Lung (tissue), 12 donors: ENCODE results near the gene AMZ1. TPM values are rescaled to one million over a fixed set of nuclear protein-coding genes. Genes with fewer than 3 reads are reported as not detected.

Experiments used
- ATAC-seq: fragments of 200-7000 bp; cut with Tn5 transposase; one replicate; pipeline ENCODE4 v1.9.1; 2020; ENCODE audit warnings: moderate number of reproducible peaks; ENCODE audit not compliant: insufficient read depth, low FRiP score
- DNase-seq, 3 donors: peaks; one replicate each; pipeline ENCODE4 v3.0.0-alpha.2; 2013 to 2017
- H3K27ac ChIP-seq, 2 donors: one replicate each; pipeline ENCODE4 v1.5.1; 2013; ENCODE audit warnings: mild to moderate bottlenecking in 2 of 2, moderate library complexity in 2 of 2, control low read depth in 1 of 2, inconsistent platforms in 1 of 2, low read depth in 1 of 2, low read length in 1 of 2
- H3K27me3 ChIP-seq, 3 donors: one replicate each; pipeline ENCODE4 v1.5.1; 2013; ENCODE audit warnings: low read length in 2 of 3; ENCODE audit not compliant: control insufficient read depth in 3 of 3, insufficient read depth in 3 of 3
- H3K36me3 ChIP-seq, 4 donors: one replicate each; pipeline ENCODE4 v1.5.1; 2013; ENCODE audit warnings: low read length in 4 of 4, mild to moderate bottlenecking in 1 of 4, moderate library complexity in 1 of 4; ENCODE audit not compliant: control insufficient read depth in 4 of 4, insufficient read depth in 4 of 4
- H3K4me1 ChIP-seq, 5 donors: one replicate each; pipeline ENCODE4 v1.5.1; 2013; ENCODE audit warnings: low read length in 5 of 5, mild to moderate bottlenecking in 2 of 5, moderate library complexity in 1 of 5; ENCODE audit not compliant: control insufficient read depth in 5 of 5, insufficient read depth in 5 of 5
- H3K4me3 ChIP-seq: one replicate; pipeline ENCODE4 v1.5.1; 2013; ENCODE audit warnings: mild to moderate bottlenecking, control low read depth, moderate library complexity
- H3K9ac ChIP-seq, 2 donors: one replicate each; pipeline ENCODE4 v1.5.1; 2013; ENCODE audit warnings: low read length in 2 of 2, control low read depth in 1 of 2; ENCODE audit not compliant: insufficient read depth in 1 of 2
- H3K9me3 ChIP-seq, 4 donors: one replicate each; pipeline ENCODE4 v1.5.1; 2013; ENCODE audit warnings: low read length in 3 of 4, mild to moderate bottlenecking in 1 of 4, moderate library complexity in 1 of 4; ENCODE audit not compliant: control insufficient read depth in 4 of 4, insufficient read depth in 3 of 4
- CTCF ChIP-seq: IDR thresholded peaks from 2 replicates; pipeline ENCODE4 v1.5.1; 2012; ENCODE audit warnings: mild to moderate bottlenecking; ENCODE audit errors: control extremely low read depth, extremely low read depth
- WGBS, 2 donors: extraction: QIAGEN DNeasy Blood & Tissue Kit; methylation state at CpG; one replicate each; pipeline ENCODE4 v1.1.7; 2013; 5-methylcytosine and 5-hydroxymethylcytosine counted together
- polyA plus RNA-seq, 2 donors: library from polyadenylated mRNA; stranded (reverse); fragments of 200-250 nt; gene quantifications; one replicate each; pipeline ENCODE4 v1.2.1, GENCODE V29; 2013
- total RNA-seq, 2 donors: library from RNA; depleted of rRNA in 1 of 2; stranded (reverse); fragments of >200 nt in 1 of 2; gene quantifications; one replicate each; pipeline ENCODE4 v1.2.1, GENCODE V29; 2014 to 2021
- donor health status: control.
- donor health status: control.
- donor health status: Bipolar disorder and iron deficiency.
- donor health status: healthy.
- donor health status: DM: yes; HTN: yes; CAD: no.

AMZ1 gene
- total and polyA plus RNA-seq, 4 donors = 0.13 to 8.3 (median 0.52) TPM

- 70 to 82% methylated on average over 12 of the region's 12 CpGs for WGBS, 2 donors
- Histone ChIP-seq H3K36me3 (no peaks in the 10 kb centered on the region), H3K27ac (no peak overlapping the region), H3K4me3 (no peak overlapping the region), H3K27me3 (peaks cover 0 to 5% (median 3%) of the 10 kb centered on the region in 3 donors), H3K4me1 (peaks cover 0 to 3% (median 0%) of the 10 kb centered on the region in 5 donors), H3K9ac (no peak overlapping the region), H3K9me3 (no peaks in the 10 kb centered on the region)
- peak; percentile 22 for ATAC-seq
- no peak for TF ChIP-seq CTCF
- peak in 2 of 3 donors; percentile 45 to 54 for DNase-seq
Measured at GRCh38 chr7:2701832-2702593, 14.0 kb downstream of the AMZ1 start.

- DNase-seq = no peak
Measured at GRCh38 chr7:2702594-2702957, 14.6 kb downstream of the AMZ1 start.

GRCh38 chr7:2705371-2706096, 17.5 kb downstream of the AMZ1 start:
- Histone ChIP-seq H3K27me3 (no peaks in the 10 kb centered on the region), H3K9ac (no peak overlapping the region), H3K4me3 (no peak overlapping the region), H3K9me3 (no peaks in the 10 kb centered on the region), H3K4me1 (peaks cover 0 to 9% (median 0%) of the 10 kb centered on the region in 5 donors), H3K36me3 (no peaks in the 10 kb centered on the region), H3K27ac (no peak overlapping the region)
- no peak for ATAC-seq
- WGBS, 2 donors = 84 to 89% methylated on average over 14 of the region's 14 CpGs
- TF ChIP-seq CTCF = no peak
- DNase-seq = no peak

More at GRCh38 chr7:2702594-2702957, 14.6 kb downstream of the AMZ1 start:
- no peak for TF ChIP-seq CTCF
- Histone ChIP-seq H3K9me3 (no peaks in the 10 kb centered on the region), H3K27me3 (peaks cover 0 to 5% (median 3%) of the 10 kb centered on the region in 3 donors), H3K36me3 (no peaks in the 10 kb centered on the region), H3K4me3 (no peak overlapping the region), H3K4me1 (peaks cover 0 to 7% (median 0%) of the 10 kb centered on the region in 5 donors), H3K27ac (no peak overlapping the region), H3K9ac (no peak overlapping the region)
- ATAC-seq = no peak
- 85 to 92% methylated on average over 21 to 22 of the region's 22 CpGs for WGBS, 2 donors
